ENCODE results near the gene CREBRF. TPM values are rescaled to one million over a fixed set of nuclear protein-coding genes. Genes with fewer than 3 reads are reported as not detected.

Gene CREBRF, protein sequence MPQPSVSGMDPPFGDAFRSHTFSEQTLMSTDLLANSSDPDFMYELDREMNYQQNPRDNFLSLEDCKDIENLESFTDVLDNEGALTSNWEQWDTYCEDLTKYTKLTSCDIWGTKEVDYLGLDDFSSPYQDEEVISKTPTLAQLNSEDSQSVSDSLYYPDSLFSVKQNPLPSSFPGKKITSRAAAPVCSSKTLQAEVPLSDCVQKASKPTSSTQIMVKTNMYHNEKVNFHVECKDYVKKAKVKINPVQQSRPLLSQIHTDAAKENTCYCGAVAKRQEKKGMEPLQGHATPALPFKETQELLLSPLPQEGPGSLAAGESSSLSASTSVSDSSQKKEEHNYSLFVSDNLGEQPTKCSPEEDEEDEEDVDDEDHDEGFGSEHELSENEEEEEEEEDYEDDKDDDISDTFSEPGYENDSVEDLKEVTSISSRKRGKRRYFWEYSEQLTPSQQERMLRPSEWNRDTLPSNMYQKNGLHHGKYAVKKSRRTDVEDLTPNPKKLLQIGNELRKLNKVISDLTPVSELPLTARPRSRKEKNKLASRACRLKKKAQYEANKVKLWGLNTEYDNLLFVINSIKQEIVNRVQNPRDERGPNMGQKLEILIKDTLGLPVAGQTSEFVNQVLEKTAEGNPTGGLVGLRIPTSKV
- 10 to 100 TPM; 33.7 to 67.6 (median 36.4) TPM for total RNA-seq

DNA sequence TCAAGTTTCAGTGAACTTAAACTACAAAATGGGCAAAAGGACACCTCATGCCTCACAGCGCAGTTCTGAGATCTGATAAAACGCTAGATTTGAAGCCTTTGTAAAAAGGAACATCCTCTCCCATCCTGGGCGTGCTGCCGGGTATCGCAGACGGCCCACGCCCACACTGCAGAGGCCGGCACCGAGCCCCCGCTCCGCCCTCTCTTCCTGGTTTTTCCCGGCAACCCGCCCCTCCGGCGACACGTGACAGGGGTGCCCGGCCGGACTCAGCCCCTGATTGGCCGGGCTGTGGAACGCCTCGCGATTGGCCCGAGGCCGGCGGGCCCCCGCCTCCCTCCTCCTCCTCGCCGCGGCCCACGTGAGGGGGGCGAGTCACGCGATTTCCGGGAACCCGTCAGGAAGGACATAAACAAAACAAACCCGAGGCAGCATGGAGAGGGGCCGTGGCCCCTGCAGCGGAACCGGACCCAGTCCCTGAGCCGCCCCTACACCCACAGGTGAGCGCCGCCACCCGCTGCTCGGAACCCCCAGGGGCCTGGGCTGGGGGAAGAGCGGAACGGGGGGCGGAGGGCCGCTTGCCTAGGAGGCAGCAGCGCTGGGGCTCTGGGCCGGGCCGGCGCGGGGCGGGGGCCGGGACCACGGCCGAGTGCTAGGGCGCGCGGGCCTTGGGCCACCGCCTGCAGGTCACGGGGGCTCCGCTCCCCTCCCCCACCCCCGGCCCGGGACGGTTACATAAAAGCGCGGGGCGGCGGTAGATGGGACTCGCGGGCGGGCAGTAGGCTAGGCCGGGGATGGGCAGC, at the start of gene CREBRF:
Gene CREBRF (plus strand): TSS at position 370 of the 800 bp plus-strand sequence. CDS start 24,424 bp downstream, outside the sequence.
- DNase-seq (ENCODE audit: low spot score), result peak; percentile 88
- ATAC-seq (ENCODE audit: low FRiP score), result peak; percentile 85
- TF ChIP-seq, protein P1, sequence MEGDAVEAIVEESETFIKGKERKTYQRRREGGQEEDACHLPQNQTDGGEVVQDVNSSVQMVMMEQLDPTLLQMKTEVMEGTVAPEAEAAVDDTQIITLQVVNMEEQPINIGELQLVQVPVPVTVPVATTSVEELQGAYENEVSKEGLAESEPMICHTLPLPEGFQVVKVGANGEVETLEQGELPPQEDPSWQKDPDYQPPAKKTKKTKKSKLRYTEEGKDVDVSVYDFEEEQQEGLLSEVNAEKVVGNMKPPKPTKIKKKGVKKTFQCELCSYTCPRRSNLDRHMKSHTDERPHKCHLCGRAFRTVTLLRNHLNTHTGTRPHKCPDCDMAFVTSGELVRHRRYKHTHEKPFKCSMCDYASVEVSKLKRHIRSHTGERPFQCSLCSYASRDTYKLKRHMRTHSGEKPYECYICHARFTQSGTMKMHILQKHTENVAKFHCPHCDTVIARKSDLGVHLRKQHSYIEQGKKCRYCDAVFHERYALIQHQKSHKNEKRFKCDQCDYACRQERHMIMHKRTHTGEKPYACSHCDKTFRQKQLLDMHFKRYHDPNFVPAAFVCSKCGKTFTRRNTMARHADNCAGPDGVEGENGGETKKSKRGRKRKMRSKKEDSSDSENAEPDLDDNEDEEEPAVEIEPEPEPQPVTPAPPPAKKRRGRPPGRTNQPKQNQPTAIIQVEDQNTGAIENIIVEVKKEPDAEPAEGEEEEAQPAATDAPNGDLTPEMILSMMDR (IDR thresholded peaks at IDR 0.05), result no peak

DNA sequence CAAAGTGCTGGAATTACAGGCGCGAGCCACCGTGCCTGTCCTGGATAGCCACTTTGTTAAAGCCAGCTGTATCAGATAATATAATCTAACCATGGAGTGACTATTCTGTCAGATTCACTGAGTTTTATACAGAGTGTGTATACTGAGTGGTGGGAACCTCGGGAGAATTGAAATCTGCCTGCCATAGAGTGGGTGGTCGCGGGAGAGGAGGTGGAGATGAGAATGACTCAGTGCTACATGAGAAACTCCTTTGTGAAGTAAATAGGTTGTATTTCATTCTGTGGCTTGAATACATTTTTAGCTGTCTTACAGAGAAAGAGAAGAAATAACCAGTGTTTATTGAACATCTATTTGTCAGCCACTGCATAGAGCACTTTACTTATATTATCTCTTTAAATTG, 46.1 kb upstream of the CREBRF start:
- no peak for DNase-seq (ENCODE audit: low spot score)
- ATAC-seq (ENCODE audit: low FRiP score), result no peak
- TF ChIP-seq, protein P1 (IDR thresholded peaks at IDR 0.05), result no peak

DNA sequence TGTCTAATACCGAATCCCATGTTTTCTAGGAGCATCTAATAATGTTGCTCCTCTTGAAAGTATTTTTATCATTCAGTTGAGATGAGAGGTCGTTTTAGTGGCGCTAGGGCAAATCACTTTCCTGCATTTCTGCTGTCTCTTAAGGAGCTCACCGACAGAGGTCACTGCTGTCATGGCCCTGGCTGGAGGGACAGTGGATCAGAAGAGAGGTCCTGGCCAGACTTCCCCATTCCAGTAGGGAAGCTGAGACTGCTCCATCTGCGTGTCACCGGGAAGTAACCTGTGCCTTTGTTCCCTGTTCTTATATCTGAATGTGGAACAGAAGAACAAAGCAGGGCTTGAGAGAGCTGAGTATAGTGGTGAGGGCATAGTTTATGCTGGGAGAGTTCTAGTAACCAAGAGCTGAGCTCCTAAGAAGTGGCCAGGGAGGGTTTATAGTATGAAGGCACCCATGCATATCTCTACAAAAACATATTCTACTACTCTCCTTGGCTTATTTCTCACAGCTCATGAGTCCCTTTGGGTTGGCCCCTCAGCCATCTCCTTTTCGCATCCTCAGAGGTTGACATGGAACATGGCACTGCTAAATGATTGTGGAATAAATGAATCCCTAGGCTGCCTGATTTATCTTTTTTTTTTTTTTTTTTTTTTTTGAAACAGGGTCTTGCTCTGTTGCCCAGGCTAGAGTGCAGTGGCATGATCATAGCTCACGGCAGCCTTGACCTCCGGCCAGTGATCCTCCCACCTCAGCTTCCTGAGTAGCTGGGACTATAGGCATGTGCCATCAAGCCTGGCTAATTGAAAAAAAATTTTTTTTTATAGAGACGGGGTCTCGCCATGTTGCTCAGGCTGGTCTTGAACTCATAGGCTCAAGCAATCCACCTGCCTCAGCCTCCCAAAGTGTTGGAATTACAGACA, 45.3 kb upstream of the CREBRF start:
- TF ChIP-seq, protein P1 (IDR thresholded peaks at IDR 0.05), result no peak
- DNase-seq (ENCODE audit: low spot score) (peak; percentile 30), ATAC-seq (ENCODE audit: low FRiP score) (no peak)

DNA sequence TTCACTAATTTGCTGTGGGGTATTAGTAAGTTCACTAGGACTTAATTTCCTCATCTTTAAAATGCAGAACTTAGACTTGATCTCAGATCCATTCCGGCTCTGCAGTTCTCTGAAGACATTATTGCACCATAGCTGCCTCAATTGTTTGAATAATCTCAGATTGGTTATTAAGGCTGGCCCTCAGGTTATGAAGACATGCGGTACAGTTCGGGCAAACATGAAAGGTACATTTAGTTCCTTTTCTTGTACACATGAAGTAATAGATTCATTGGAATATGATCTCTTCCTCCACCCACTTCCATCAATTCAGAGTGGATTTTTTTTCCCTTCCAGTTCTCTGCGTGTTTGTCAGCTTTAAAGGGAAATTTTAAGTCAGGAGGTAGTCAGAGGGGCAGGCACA, 44.6 kb upstream of the CREBRF start:
- TF ChIP-seq, protein P1 (IDR thresholded peaks at IDR 0.05), result no peak
- DNase-seq (ENCODE audit: low spot score), result no peak
- ATAC-seq (ENCODE audit: low FRiP score), result no peak

DNA sequence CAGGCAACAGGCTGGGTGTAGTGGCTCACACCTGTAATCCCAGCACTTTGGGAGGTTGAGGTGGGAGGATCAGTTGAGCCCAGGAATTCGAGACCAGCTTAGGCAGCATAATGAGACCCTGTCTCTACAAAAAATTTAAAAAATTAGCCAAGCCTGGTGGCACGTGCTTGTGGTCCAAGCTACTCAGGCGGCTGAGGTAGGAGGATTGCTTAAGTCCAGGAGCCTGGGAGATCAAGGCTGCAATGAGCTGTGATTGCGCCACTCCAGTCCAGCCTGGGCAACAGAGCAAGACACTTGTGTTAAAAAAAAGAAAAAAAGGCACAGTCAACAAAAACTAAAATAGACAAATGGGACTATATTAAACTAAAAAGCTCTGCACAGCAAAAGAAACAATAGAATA, 43.3 kb upstream of the CREBRF start:
- DNase-seq (ENCODE audit: low spot score), result no peak
- TF ChIP-seq, protein P1 (IDR thresholded peaks at IDR 0.05), result no peak
- ATAC-seq (ENCODE audit: low FRiP score), result no peak

DNA sequence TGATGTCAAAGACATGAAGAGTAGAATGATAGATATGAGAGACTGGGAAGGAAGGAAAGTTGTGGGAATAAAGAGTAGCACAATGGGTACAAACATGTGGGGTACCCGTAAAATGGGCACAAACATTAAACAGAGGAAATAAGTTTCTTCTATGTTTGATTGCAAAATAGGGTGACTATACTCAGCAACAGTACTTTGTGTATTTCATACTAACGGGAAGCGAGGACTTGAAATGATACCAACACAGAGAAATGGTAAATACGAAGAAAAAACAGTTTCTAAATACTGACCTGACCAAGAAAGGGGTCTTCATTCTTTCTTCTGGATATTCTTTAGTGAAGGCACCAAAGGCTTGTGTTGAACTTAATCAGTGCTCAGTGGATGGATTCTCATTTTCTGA, 41.5 kb upstream of the CREBRF start:
- ATAC-seq (ENCODE audit: low FRiP score), result no peak
- TF ChIP-seq, protein P1 (IDR thresholded peaks at IDR 0.05), result no peak

More for the DNA sequence above, 41.5 kb upstream of the CREBRF start:
- DNase-seq (ENCODE audit: low spot score), result no peak
